ENCODE measurements around the gene GIMAP6.
"Not testable (repeated sequence)": the region's sequence is repeated elsewhere in the genome, so short reads cannot be mapped to it uniquely, and the experiment has no call there.

Gene GIMAP6

DNA sequence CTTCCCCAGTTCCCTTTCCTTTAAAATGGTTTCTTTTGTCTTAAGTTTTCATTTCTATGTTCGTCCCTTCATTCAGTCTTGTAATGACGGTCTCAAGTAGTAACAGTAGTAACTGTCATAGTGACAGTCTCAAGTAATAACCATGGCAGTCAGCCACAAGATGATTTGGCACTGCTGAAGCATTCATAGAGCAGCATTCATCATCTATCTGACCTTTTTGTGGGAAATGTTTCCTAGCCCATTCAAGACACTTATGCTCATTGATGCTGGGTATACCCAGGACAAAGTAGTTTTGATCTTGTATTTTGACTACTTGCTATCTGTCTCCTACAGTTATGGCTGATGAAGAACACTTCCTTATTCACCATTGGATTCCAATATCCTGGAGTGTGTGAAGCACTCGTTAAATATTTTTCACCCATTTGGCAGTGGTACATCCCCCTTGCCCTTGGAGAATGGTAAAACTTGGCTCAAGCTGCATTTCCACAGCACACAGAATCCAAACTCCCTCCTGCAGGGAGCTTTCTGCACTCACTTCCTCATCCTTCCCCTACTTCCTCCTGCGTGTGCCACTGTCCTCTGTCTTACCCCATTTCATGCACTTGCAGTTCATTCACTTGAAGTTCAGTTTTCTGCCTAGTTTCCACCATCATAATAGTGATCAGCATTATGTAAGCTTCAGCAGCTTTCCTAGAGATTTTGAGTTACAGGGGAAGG is 46.0 kb downstream of the GIMAP6 start:
- DNase-seq (ENCODE audit: low spot score), result no peak

DNA sequence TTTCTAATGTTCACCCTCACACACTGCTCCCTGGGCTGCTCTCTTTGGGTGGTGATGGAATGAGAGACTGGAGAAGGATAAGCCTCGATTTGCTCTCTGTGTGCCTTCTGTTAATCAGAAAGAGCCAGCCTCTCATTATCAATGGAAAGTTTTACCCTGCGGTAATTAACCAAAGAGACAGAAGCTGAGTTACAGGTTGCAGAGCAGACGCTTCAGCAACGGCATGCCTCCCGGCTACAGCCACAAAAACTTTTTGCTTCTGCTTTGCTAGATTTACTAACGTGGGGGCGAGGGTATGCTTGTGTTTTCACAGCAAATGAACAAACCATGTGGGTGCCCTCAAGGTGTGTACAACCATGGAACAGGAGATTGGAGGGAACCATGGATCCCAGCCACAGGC is 47.0 kb downstream of the GIMAP6 start:
- DNase-seq (ENCODE audit: low spot score), result no peak
- FAIRE-seq, result no peak

More for the DNA sequence above, 46.0 kb downstream of the GIMAP6 start:
- no peak for FAIRE-seq

DNA sequence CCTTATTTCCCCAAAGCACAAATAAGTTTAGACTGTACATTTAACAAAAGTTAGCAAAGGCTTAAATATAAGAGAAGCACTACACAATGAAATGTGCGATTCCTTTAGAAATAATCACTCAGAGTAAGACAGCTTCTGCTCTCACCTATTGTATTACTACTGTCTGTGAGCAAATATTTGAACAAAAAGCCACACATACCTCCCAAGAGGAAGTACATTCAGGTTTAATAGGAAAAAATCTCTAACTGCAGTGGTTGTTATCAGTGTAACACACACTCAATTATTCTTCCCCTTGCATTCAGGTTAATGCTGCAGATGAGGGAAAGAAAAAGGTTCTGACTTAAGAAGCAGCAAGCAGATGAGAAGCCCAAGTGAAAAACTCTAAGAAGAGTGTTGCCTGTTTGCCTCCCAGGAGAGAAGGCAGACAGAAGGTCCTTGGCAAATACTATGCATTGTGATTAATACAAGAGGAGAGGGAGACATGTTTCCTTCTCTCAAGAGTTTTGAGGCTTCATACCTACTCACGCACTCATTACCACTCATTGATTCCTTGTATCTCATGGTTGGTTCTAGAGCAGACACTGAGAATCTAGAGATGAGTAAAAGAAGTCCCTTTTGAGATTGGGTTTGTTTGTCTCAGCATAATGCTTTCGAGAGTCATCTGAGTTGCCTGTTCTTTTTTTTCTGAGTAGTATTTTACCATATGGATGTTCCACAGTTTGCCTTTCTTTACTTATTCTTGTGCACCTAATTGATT is 51.4 kb downstream of the GIMAP6 start:
- DNase-seq (ENCODE audit: low spot score), result no peak
- no peak for FAIRE-seq

DNA sequence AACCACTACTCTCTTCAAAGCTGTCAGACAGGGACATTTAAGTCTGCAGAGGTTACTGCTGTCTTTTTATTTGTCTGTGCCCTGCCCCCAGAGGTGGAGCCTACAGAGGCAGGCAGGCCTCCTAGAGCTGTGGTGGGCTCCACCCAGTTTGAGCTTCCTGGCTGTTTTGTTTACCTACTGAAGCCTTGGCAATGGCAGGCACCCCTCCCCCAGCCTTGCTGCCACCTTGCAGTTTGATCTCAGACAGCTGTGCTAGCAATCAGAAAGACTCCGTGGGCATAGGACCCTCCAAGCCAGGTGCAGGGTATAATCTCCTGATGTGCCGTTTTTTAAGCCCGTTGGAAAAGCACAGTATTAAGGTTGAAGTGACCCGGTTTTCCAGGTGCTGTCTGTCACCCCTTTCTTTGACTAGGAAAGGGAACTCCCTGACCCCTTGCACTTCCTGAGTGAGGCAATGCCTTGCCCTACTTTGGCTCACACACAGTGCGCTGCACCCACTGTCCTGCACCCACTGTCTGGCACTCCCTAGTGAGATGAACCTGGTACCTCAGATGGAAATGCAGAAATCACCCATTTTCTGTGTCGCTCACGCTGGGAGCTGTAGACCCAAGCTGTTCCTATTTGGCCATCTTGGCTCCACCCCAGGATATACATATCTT is 52.1 kb downstream of the GIMAP6 start:
- not testable (repeated sequence) for FAIRE-seq; DNase-seq (ENCODE audit: low spot score)
